ENCODE results near the gene ELMO3. TPM values are rescaled to one million over a fixed set of nuclear protein-coding genes. Genes with fewer than 3 reads are reported as not detected.

The ELMO3 gene
- total and polyA plus RNA-seq, 8 donors, result 4.9 to 21.2 (median 8.5) TPM

GRCh38 chr16:67156143-67156844 lies 42.6 kb upstream of the ELMO3 start:
- DNase-seq, result no peak
- Histone ChIP-seq H3K4me3 (no peak overlapping the region), H3K27me3 (peaks cover 0 to 25% of the 10 kb centered on the region in 2 donors), H3K27ac (no peak overlapping the region), H3K9me3 (no peaks in the 10 kb centered on the region), H3K36me3 (peaks cover 0 to 11% of the 10 kb centered on the region in 2 donors), H3K4me1 (peaks cover 8 to 46% of the 10 kb centered on the region in 2 donors)
- no peak for TF ChIP-seq CTCF (IDR thresholded peaks at IDR 0.05)
- no peak for ATAC-seq
- intact Hi-C loops (cut with DNase I), result loop anchor here in 1 of 2 donors (5.0 to 10.0 kb wide), 2 partner anchors 141 to 179 kb away; no protein-coding TSS in a partner anchor

GRCh38 chr16:67157106-67157748 lies 41.7 kb upstream of the ELMO3 start:
- ATAC-seq (no peak), DNase-seq (no peak)
- no peaks in the 10 kb centered on the region for H3K9me3 ChIP-seq
- peaks cover 0 to 11% of the 10 kb centered on the region in 2 donors for H3K36me3 ChIP-seq
- H3K4me3 ChIP-seq, result no peak overlapping the region
- H3K27me3 ChIP-seq, result peaks cover 0 to 25% of the 10 kb centered on the region in 2 donors
- intact Hi-C loops (cut with DNase I), result loop anchor here in 1 of 2 donors (5.0 to 10.0 kb wide), 2 partner anchors 142 to 180 kb away; no protein-coding TSS in a partner anchor
- TF ChIP-seq CTCF (IDR thresholded peaks at IDR 0.05), result no peak
- H3K27ac ChIP-seq, result no peak overlapping the region
- peaks cover 12 to 49% of the 10 kb centered on the region in 2 donors for H3K4me1 ChIP-seq

GRCh38 chr16:67157892-67158635 lies 40.9 kb upstream of the ELMO3 start:
- no peak overlapping the region for H3K4me3 ChIP-seq
- ATAC-seq (no peak), DNase-seq (no peak)
- peaks cover 0 to 34% of the 10 kb centered on the region in 2 donors for H3K27me3 ChIP-seq
- TF ChIP-seq CTCF (IDR thresholded peaks at IDR 0.05), result no peak
- peaks cover 19 to 57% of the 10 kb centered on the region in 2 donors for H3K4me1 ChIP-seq
- no peak overlapping the region for H3K27ac ChIP-seq
- peaks cover 0 to 11% of the 10 kb centered on the region in 2 donors for H3K36me3 ChIP-seq
- intact Hi-C loops (cut with DNase I), result loop anchor here in 1 of 2 donors (5.0 to 10.0 kb wide), 2 partner anchors 143 to 181 kb away; no protein-coding TSS in a partner anchor
- no peaks in the 10 kb centered on the region for H3K9me3 ChIP-seq

- Histone ChIP-seq H3K4me1 (peaks cover 28 to 66% of the 10 kb centered on the region in 2 donors), H3K27ac (peak overlapping the region; percentile 81 to 85), H3K27me3 (peaks cover 7 to 42% of the 10 kb centered on the region in 2 donors), H3K9me3 (no peaks in the 10 kb centered on the region), H3K4me3 (peak overlapping the region; percentile 96 to 97), H3K36me3 (peaks cover 0 to 9% of the 10 kb centered on the region in 2 donors)
- intact Hi-C loops (cut with DNase I), result loop anchor here in 1 of 2 donors (5.0 to 10.0 kb wide), 2 partner anchors 144 to 182 kb away; no protein-coding TSS in a partner anchor
- DNase-seq (peak in 1 of 4 donors; percentile 85), ATAC-seq (peak; percentile 25)
- no peak for TF ChIP-seq CTCF (IDR thresholded peaks at IDR 0.05)
These were observed 40.0 kb upstream of the ELMO3 start for GRCh38 chr16:67158637-67159600.

Measured in left lung (tissue), 10 donors.